GM19351 (cell line): ENCODE results near the gene NIP7.

ENCODE experiments used
- ATAC-seq: cut with Tn5 transposase; IDR thresholded peaks from one replicate; pipeline ENCODE4 v1.9.1; 2021; ENCODE audit warnings: mild to moderate bottlenecking, moderate library complexity; ENCODE audit not compliant: unreplicated experiment

The NIP7 gene

DNA sequence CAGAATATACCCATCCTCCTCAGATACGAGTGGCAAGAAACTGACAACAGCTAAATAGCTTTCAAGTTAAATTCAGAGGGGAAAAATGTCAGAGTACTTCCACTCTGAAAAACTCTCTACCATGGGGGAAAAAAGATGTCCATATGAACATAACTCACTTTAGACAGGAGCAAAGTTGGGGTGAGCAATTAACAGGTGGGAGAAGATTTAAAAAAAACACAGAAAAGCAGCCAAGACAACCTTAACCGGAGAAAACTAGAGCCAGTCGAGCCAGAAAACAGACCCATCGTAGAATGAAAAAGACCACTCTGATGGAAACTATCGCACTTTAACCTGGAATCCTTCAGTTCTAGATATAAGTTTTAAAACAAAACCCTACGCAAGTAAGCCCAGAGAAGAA lies 45.4 kb downstream of the NIP7 start:
- no peak for ATAC-seq

DNA sequence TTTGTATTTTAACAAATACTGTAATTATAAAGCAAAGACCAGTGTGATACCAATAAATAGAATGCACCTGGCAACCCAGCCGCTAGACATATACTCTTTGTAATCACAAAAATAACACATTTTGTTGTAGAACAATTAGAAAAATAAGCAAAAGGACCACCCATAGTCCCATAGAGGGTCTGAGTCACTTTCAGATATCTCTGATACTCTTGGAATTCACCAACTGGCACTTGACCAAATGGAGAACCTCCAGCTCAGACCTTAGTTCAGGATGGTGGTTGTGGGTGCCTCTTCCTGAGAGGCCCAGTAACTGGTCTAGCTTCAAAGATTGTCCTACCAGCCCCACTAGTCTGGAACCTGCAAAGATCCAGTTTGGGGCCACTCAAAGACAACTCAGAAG lies 47.0 kb downstream of the NIP7 start:
- ATAC-seq, result no peak
